ENCODE data around the gene C2CD3.
"Not testable (repeated sequence)": the region's sequence is repeated elsewhere in the genome, so short reads cannot be mapped to it uniquely, and the experiment has no call there.

The C2CD3 gene

DNA sequence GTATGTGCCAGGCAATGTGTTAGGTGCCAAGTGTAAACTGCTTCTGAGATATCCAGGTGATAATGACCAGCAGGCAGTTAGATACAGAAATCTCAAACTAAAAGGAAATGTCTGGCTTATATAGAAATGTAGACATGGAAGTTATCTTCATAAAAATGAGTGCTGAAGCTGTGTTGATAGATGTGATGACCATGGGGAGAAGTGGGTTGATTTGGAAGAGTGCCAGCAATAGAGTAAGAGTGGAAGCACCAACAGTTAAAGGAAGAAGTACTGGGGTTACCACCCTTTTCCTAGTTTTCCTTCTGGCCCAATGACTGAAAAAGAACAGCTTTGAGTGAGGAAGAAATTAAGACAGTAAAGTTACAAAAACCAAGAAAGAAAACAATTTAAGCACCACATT, 68.5 kb downstream of the C2CD3 start:
- DNase-seq, result no peak

DNA sequence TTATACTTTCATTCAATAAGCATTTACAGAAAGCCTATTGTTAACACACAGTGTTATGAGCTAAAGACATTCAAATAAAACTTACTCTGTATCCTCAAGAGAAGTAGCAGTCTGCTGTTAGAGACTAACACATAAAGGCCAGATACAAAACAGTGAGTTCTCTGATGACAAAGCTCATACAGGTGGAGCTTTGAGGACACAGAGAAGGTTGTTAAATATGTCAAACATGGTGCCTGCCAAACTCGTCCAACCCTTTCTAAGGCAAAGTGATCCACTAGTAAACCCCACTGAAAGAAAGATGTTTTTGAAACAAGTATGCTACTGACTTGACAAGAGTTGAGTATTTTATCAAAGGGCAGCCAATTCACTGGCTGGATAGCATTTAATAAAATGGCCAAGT, 70.1 kb downstream of the C2CD3 start:
- no peak for DNase-seq

DNA sequence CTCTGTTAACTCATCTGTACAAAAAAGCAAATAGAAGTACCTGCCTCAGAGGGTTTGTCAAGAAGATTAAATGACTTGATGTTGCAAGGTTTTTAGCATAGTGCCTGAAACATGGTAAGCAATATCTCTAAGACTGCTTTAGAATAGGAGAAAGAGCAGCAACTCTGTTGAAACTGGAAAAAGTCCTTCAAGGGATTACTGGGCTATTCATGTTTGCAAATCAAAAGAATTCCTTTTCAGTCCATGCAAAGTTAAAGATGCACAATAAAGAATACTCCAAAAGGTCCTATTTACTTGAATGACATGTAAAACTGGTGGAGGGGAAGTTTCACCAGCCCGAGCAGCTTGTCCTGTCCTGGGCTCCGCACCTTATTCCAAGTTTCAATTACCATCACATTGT, 70.6 kb downstream of the C2CD3 start:
- no peak for DNase-seq

DNA sequence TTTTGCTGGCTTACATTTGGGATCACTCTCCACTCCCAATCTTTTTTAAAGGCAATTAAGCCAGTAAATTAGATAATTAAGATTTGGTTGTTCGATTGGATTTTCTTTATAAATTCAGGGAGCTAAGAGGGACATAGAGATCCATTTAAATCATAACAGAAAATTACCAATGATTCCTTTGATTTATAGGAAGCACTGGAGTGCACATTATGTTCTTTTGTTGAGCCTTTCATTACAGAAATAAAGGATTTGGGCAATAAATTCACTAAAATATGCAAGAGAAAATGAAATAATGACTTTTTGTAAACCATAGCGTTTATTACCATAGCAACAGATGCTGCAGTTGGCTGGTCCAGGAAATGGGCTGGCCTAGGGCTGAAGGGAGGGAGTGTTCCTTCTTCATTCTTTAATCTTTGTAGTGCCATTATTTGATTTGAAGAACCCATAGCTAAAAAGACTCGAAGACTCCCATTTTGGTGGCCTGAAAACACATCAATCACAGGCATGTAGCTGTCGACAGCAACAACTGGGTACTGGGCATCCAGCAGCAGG, 73.0 kb downstream of the C2CD3 start:
- no peak for DNase-seq

DNA sequence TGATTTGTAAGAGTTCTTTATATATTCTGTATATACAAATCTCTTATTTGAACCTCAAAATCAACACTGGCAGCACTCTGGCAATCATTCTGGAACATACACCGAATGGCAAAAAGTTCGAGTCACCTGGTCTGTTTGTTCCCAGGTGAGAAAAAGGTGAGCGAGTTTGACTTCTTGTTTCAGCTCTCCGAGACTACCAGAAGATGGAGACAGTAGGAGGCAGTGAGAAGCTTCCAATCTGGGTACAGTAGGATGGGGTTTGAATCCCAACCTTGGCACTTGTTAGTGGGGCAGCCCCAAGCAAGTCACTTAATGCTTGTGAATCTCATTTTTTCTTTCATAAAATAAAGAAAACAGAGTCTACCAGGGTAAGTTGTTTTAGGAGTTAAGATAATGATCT, 76.4 kb downstream of the C2CD3 start:
- DNase-seq, result no peak

DNA sequence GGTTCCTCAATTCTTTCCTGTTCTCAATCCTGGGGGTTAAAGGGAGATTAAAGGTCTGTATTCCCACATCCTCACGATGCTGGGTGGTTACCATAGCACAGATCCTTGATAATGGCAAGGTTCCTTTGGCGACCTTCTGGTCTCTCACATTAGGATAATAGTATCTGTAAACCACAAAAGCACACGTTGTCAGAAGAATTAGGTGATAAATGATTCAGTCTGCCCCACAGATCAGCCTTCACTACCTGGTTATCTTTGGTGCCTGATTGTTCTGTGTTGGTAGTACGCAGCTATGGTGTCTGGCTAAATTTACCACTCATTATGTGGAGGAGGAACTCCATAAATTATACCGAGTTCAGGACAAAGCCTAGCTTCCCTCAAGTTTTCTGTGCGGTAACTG, 78.4 kb downstream of the C2CD3 start:
- no peak for DNase-seq

DNA sequence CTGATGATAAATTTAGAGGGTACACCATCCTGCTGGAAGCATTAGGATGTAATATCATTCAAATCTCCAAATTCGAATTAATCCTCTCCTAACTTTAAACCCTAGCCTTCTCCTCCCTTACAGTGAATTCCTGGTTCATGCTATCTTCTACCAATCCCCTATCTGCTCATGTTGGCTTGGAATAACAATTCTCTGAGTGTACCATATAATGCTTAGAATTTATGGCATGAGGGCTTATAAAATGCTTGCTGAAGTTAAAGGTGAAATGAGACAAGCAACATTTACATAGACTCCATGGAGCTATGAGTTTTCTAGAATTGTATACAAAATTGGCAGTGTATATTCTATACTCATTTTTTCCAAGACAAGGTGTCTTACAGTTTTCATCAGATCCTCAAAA, 79.3 kb downstream of the C2CD3 start:
- no peak for DNase-seq

DNA sequence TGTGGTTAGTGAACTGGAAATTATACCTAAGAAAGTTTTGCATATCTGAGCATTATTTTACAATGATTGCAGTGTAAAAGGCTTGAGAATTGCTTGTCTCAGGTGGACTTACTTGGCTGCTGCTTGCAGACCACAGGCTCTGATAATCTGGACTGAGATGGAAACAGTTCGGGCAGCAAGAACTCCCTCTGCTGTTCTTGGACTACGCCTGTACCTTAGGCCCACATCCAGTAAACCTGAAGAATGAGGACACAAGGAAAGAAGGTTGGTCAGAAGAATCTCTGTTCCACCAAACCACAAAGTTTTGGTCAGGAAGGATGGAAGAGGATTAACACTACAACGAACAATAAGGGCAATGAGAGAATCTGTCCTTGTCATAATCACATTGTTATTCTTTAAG, 80.1 kb downstream of the C2CD3 start:
- DNase-seq, result no peak

DNA sequence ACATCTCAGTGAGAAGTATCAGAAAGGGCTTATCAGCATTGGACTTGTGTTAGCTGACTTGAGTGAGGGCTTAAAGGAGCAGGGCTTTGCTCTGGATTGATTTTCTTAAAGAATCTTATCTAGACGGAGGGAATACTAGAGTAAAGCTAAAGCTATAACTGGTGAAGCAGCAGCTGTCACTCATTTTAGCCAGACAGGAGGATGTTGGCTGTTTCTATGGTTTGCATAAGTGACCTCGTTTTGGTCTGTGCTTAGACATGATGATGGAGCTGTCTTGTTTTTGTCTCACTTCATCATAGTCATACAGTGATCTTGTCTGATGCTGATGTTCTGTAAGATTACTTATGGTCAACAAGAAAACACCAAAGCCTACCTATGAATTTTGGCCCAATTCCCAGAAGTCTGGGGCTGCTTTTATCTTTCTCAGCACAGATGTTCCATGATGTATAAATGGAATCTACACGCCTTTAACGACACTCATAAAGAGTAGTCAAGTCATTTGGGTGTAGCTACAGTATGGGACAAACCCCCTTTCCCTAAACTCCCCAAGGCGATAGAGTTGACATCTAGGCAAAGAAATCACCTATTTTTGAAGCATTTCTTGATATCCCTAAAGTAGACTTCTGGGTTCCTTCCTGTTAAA, 84.4 kb downstream of the C2CD3 start:
- DNase-seq, result no peak

DNA sequence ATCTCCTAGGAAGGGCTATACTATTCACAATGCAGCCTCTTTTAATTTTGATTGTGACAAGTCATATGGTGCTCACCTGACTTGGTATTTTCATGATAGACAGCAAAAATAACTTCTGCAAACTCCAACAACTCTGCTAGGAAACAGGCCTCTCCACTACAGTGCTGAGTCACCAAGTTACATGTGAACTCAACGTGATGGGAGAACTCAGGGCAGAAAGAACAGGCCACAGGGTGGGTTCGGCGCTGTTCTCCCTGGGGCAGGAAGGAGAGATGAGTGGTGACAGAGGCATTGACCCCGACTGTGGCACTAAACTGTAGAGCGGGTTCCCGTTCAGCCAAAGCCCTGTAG, 85.3 kb downstream of the C2CD3 start:
- DNase-seq, result no peak

DNA sequence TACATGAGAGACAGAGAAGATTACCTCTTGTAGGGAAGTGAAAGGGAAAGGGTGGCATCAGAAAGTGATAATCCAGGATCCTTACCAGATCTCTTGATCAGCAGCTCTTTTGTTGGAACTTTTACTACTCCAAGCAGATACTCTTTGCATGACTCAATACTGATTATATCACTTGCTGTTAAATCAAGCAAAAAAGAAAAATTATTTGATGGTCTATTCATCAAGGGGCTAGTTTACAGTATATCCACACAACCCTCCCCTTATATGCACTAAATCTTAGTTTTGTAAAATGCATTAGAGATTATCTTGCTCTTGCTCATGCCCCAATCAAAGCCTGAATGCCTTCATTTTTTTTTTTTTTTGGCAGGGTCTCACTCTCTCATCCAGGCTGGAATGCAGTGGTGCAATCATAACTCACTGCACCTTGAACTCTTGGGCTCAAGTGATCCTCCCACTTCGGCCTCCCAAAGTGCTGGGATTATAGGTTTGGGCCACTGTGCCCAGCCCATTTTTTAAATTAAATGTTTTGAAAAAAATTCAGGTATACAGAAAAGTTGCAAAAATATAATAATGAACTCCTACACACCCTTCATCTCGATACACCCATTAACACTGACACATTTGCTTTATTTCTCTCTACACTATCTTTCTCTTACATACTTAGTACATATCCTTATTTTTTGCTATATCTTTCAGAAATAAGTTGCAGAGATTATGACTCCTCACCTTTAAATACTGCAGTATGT, 85.8 kb downstream of the C2CD3 start:
- DNase-seq, result no peak

DNA sequence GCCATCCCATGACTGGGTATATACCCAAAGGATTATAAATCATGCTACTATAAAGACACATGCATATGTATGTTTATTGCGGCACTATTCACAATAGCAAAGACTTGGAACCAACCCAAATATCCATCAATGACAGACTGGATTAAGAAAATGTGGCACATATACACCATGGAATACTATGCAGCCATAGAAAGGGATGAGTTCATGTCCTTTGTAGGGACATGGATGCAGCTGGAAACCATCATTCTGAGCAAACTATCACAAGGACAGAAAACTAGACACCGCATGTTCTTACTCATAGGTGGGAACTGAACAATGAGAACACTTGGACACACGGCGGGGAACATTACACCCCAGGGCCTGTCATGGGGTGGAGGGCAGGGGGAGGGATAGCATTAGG, 86.9 kb downstream of the C2CD3 start:
- DNase-seq, result not testable (repeated sequence)

DNA sequence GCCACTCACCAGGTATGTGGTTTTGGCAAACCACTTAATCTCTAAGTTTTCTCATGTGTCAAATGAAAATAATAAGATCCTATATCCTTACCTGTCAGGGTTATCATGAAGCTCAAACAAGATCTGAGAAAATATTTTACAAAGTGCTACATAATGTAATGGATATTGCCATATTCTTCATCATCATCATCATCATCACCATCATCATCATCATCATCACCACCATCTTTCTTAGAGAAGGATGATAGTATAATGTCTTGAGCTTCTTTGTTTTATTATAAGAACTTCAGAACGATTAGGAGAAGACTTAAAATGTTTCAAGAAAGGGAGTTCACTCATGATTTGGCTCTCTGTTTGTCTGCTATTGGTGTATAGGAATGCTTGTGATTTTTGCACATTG, 89.4 kb downstream of the C2CD3 start:
- DNase-seq, result no peak

DNA sequence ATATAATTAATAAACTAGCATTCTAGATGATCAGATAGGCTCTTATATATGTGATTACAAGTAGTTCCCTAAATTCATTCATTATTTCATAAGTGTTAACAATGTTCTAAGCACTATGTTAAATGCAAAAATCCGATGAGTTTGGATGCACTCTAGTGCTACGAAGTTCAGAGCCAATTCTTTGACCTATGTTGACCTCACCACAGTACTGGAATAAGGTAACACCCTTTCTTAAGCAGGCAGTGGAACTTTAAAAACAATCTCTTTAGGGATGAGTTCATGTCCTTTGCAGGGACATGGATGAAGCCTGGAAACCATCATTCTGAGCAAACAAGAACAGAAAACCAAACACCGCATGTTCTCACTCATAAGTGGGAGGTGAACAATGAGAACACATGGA, 93.6 kb downstream of the C2CD3 start:
- no peak for DNase-seq

DNA sequence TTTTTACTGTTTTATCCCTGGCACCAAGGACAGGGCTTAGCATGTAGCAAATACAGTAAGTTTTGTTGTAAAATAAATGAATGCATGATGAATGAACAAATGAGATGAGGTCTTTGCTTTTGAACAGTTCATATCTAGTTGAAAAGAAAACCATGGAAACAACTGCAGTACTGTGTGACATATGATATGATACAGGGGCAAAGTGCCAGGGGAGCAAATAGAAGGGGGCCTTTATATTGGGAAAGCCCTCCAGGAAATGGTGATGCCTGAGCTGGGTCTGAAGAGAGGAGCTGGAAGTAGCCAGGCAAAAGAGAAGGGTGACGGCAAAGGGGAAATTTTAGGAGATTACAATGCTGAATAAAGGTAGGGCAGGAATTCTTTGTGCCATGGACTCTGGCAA, 98.1 kb downstream of the C2CD3 start:
- DNase-seq, result peak; percentile 66 to 87

DNA sequence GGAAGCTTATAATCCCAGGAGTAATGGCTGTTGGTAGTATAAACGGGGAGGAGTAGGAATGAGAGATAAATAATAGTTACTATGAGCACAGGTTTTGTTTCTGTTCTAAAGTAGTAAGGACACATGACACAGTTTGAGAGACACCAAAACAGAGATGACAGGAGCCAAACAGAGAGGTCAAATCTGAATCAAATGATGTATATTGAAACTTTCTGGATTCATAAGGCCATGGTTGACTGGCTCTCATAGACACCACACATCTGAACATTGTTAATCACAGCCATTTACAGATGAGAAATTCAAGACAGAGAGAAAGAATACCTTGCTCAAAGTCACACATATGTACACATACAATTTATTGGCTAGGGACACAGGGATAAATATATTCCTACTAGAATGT, 98.5 kb downstream of the C2CD3 start:
- no peak for DNase-seq

DNA sequence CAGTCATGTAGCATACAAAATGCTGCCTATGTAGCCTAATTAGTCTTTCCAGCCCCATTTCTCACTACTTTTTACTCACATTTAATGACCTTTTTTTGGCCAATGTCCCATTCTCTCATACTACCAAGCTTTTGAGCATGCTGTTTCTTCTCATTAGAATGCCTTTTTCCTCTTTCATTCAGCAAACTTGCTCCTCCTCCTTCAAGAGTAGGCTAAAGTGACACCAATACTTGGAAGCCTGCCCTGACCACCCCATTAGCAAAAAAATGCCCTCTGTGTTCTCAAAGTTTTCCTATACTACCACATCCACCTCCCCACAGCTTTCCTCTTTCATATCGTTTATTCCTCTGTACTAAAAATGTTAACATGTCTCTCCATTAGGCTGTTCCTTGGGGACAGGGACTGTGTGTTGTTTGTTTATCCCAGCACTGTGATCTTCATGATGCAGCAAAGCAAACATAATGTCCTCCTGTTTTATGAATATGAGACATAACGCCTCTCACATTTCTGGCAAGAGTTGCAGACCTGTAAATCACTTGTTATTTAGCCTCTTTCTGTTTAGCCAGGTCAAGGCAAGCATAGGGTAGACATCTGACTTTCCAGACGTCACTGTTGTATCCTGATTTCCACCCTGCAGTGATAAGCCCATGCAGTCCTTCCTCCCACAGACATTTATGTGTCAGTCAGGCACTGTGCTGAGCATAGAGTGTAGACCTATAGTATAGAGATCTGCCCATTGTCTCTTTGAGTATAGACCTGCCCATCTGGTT, 99.9 kb downstream of the C2CD3 start:
- peak in 1 of 2 experiments; percentile 55 for DNase-seq

DNA sequence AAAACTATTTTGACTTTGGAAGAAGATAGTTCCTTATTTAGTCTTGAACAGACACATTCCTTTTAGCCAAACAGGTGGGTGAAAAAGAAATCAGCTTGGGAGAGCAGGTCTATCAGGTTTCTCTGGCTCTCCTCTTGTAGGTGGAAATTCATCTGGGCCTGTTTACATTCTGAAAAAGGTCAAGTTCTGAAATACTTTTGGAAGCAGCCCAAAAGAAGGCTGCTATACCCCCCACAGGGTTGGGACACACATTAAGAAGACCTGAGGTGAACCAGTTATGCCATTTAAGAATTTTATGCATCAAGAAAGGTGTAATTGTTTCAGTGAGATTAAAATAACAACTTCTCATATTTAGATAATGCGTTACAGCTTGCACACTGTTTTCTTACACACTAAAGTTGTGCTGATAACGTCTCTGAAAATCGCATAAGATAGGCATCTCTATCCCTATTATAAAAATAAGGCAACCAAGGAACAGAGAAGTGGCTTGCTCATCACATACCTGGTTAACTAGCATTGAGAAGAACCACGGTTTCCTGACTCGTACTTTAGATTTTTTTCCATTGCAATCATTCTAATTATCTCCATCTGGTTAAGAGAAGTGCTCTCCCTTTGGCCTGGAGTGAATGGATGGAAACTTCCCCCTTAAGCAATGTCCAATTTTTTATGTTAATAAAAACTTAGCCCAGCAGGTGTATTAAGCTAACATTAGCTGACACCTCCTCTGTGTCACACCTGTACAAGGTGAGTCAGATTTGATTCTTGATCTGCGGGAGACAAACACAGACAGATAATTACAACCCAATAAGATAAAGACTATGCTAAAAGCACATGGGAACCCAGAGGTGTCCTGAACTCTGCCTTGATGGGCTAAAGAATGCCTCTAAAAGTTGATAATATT, 101.4 kb downstream of the C2CD3 start:
- DNase-seq, result peak in 1 of 2 experiments; percentile 46

DNA sequence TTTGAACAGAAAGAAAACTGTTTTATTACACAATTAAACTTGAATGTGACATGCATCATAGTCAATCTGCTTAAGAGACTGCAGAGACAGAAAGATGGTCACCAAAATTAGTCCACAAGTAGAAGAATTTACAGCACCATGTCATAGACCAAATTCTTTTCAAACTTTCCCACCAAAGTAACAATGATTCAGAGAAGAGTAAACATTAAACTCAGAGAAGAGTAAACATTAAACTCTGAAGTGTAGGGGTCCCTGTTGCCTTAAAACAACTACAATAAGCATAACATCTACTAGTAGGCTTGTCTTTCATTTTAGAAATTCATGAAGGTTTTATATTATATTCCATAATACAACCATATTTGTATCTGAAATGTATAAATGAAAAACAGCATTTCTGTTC, 104.1 kb downstream of the C2CD3 start:
- DNase-seq, result not testable (repeated sequence)

DNA sequence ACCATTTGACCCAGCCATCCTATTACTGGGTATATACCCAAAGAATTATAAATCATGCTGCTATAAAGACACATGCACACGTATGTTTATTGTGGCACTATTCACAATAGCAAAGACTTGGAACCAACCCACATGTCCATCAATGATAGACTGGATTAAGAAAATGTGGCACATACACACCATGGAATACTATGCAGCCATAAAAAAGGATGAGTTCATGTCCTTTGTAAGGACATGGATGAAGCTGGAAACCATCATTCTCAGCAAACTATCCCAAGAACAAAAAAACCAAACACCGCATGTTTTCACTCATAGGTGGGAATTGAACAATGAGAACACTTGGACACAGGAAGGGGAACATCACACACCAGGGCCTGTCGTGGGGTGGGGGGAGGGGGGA, 105.3 kb downstream of the C2CD3 start:
- DNase-seq, result not testable (repeated sequence)

DNA sequence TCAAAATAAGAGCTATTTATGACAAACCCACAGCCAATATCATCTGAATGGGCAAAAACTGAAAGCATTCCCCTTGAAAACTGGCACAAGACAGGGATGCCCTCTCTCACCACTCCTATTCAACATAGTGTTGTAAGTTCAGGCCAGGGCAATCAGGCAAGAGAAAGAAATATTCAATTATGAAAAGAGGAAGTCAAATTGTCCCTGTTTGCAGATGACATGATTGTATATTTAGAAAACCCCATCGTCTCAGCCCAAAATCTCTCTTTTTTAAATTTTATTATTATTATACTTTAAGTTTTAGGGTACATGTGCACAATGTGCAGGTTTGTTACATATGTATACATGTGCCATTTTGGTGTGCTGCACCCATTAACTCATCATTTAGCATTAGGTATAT, 107.2 kb downstream of the C2CD3 start:
- DNase-seq, result not testable (repeated sequence)

DNA sequence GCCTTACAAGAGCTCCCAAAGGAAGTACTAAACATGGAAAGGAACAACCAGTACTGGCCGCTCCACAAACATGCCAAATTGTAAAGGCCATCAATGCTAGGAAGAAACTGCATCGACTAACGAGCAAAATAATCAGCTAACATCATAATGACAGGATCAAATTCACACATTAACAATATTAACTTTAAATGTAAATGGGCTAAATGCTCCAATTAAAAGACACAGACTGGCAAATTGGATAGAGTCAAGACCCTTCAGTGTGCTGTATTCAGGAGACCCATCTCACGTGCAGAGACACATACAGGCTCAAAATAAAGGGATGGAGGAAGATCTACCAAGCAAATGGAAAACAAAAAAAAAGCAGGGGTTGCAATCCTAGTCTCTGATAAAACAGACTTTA, 109.2 kb downstream of the C2CD3 start:
- not testable (repeated sequence) for DNase-seq

Measured in NCI-H2081 (cell line).